HG03442 (cell line): ENCODE results near the gene RASGRF1.

ENCODE experiments used
- ATAC-seq: cut with Tn5 transposase; IDR thresholded peaks from one replicate; pipeline ENCODE4 v1.9.1; 2021; ENCODE audit warnings: mild to moderate bottlenecking, moderate library complexity; ENCODE audit not compliant: unreplicated experiment

The RASGRF1 gene

GRCh38 chr15:79099692-79100091 lies 9.1 kb upstream of the RASGRF1 start:
- no peak for ATAC-seq

DNA sequence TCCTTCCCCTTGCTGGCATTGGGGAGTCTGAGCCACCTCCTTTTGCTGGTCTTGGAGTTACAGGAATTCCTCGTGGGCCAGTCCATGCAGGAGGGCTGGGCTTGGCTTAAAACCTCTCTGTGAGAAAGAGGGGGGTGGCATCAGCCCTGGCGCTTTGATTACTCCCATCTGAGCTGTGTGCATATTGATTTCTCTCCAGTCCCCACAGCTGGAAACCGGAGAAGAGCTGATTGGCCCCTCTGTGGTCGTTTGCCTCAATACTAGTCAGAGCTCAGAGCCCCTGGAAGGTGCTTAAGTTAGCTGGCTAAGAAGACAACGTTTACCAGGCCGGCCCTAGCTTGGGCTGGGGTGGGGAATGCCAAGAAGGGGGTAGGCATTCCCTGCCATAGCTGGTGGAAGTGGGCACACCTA lies 4.0 kb upstream of the RASGRF1 start:
- ATAC-seq = no peak

GRCh38 chr15:79093352-79093935 lies 2.9 kb upstream of the RASGRF1 start:
- ATAC-seq = no peak

DNA sequence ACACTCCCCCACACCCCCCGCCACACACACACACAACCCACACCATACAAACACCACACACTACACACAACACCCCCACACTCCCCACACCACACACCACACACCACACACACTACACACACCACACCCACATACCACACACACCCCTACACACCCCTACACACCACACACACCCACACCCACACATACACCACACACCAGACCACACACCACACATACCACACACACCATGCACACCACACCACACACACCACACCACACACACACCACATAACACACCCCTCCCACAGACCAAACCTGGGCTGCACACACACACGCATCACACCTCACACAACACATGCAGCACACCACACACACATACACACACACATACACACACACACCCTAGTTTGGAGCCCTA lies 1.8 kb upstream of the RASGRF1 start:
- ATAC-seq = no peak

GRCh38 chr15:79091204-79091867 lies 756 bp upstream of the RASGRF1 start:
- no peak for ATAC-seq

DNA sequence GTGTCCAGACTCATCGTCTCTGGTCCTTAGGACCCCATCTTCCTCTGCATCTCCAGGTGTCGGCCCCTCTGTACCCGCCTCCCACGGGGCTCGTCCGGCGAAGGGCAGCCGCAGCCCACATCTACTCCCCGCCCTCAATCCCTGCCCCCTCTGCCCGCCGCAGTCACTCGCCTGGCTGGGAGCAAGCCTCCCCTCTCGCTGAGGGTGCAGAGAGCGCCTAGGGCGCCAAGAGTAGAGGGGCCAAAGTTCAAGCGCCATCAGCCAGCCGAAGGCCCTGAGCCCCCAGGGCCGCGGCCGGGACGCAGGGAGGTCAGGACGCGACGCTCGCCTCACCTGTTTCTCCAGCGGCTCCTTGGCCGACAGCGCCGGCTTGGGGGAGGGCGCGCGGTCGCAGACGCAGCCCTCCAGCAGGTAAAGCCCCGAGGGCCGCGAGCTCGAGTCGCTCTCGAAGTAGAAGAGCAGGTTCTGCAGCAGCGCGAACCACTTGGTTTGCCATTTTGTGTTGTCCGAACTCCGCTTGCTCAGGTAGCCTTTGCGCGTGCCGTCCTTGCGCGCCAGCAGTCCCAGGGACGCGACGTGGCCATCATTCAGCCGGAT lies 592 bp downstream of the RASGRF1 start:
- ATAC-seq = no peak

- ATAC-seq = no peak
These were observed 1.2 kb downstream of the RASGRF1 start for GRCh38 chr15:79089331-79089889.

- ATAC-seq = no peak
These were observed 2.0 kb downstream of the RASGRF1 start for GRCh38 chr15:79088426-79089205.

- ATAC-seq = no peak
These were observed 3.8 kb downstream of the RASGRF1 start for GRCh38 chr15:79086814-79087213.

- no peak for ATAC-seq
These were observed 6.1 kb downstream of the RASGRF1 start for GRCh38 chr15:79084308-79084968.

DNA sequence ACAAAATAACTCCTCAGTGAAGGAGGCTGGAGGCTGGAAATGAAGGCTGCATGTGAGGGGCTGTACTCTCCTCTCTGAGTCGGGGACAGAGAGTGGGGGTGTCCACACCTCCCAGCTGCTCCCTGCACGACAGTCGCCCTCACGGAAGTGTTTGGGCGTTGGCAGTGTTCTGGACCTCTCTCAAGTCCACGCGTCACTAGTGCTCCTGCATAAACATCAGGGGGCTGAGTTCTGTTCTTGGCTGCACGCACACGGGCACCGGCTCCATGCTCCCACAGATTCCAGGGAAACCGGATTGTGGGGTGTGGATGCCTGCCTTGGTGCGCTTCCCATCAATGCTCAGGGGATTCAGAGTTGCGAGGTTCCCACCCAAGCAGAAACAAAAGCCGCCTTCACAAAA lies 7.4 kb downstream of the RASGRF1 start:
- no peak for ATAC-seq

DNA sequence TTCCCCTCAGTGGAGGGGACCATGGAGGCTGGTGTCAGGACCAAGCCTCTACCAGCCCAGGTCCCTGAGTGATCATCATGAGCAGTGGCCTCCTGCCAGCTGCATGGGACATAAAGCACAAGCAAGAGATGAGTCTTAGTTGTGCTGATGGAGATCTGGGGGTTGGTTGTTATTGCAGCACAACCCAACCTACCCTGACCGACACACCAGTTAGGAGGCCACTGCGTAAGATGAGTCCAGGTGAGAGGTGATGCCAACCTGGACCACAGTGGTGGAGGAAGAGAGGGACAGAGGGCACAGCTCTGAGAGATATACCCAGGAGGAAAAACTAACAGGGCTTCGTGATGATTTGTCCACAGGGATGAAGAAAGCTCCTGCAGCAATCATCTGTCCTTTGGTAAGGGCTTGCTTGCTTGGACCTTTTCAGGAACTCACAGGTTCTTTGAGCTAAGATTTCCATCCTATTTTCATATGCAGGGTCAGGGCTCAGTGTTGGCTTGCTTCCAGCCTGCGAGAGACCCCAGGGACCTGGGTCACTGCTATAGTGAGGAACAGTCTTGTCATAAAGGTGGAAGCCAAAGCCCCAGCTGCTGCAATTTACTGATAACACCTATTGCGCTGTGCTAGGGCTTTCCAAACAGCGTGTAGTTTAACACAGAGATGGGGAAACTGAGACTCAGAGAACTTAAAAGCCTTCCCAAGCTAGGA lies 8.1 kb downstream of the RASGRF1 start:
- ATAC-seq = no peak

- ATAC-seq = no peak
These were observed 11.7 kb downstream of the RASGRF1 start for GRCh38 chr15:79078763-79079410.

DNA sequence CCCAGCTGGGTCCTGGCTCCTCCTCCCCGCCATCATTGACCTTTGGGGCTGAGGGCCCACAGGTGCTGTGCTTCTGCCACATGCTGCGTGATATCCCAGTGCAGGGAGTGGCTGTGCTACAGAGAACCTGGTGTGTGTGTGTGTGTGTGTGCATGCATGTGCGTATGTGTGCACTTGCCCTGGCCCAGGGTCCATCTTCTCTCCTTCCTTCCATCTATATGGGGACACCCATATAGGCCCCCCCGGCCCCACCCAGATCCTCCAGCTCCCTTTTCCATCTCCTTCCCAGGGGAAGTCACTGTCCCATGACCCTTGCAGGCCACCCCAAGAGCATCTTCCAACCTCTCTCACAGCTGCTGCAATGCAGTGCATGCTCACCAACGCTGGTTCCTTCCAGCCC lies 12.6 kb downstream of the RASGRF1 start:
- no peak for ATAC-seq

DNA sequence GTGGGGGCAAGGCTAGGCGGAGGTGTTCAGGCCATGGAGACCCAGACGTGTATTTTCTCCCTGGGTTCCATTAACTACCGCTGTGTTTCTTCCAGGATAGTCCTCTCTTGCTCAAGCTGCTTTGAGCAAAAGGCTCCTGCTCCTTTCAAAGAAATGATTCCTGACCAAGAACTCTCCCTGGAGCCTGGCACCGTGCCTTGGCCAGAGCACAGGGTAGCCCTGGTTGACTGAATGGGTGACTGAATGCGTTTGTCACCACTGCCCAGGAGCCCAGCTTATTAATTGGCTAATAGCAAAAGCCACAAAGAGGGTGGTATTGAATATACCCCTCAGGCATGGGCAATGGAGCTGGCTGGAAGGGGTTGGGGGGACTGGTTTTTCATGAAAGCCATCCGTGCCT lies 13.9 kb downstream of the RASGRF1 start:
- no peak for ATAC-seq

DNA sequence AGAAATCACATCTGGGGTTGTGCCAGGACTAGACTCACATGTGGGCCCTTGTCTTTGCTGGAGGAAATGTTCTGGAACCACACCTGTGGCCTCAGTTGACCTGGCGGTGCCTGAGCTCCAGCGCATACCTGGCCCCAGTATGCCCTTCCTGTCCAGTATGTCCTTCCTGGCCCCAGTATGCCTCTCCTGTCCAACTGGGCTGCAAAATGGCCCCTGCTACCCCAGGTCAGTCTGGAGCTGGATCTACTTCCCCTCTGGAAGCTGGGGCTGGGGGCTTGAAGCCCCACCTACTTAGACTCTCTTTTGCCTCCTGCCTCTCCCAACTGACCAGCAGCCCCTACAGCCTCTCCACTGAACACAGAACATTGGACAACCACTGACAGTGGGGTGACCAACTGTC lies 15.3 kb downstream of the RASGRF1 start:
- no peak for ATAC-seq

DNA sequence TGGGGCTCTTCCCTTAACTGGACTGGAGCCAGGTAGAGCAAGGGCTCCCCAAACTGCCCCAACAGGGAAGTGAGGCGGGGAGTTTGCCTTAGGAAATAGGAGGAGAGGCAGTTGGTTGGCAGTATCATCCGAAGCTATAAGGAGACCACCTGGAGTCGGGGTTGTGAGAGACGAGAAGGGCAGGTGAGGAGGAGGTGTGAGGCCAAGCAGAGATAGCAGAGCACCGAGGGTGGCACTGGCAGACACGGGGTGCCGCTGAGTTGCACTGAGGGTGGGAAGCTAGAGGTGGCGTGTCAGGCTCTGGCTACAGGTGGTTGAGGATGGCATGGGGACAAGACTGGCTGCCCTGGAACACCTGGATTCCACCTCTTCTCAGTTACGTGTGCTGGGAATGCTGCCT lies 17.2 kb downstream of the RASGRF1 start:
- no peak for ATAC-seq

- no peak for ATAC-seq
These were observed 18.7 kb downstream of the RASGRF1 start for GRCh38 chr15:79071901-79072300.

- no peak for ATAC-seq
These were observed 21.8 kb downstream of the RASGRF1 start for GRCh38 chr15:79068790-79069189.

- ATAC-seq = no peak
These were observed 22.6 kb downstream of the RASGRF1 start for GRCh38 chr15:79067969-79068368.
